HEK293T (cell line): Measurements from ENCODE around the gene UPK3A.

Source experiments
- BHLHE40 ChIP-seq: fragments of 450-650 bp; IDR thresholded peaks from 2 replicates; pipeline ENCODE4 v1.6.1; 2016; ENCODE audit warnings: mild to moderate bottlenecking, moderate library complexity, borderline replicate concordance
- CTBP1 ChIP-seq: fragments of 450-650 bp; IDR thresholded peaks from 2 replicates; pipeline ENCODE4 v1.6.1; 2016; ENCODE audit warnings: borderline replicate concordance
- FOXA1 ChIP-seq: fragments of 450-650 bp; IDR thresholded peaks from 2 replicates; pipeline ENCODE4 v1.6.1; 2016; ENCODE audit warnings: mild to moderate bottlenecking
- FOXK2 ChIP-seq: fragments of 450-650 bp; IDR thresholded peaks from 2 replicates; pipeline ENCODE4 v1.6.1; 2016; ENCODE audit warnings: mild to moderate bottlenecking
- L3MBTL2 ChIP-seq: fragments of 450-650 bp; conservative IDR thresholded peaks from 2 replicates; pipeline ENCODE4 v1.6.1; 2016; ENCODE audit warnings: mild to moderate bottlenecking
- LEF1 ChIP-seq: fragments of 450-650 bp; IDR thresholded peaks from 2 replicates; pipeline ENCODE4 v1.6.1; 2017; ENCODE audit warnings: mild to moderate bottlenecking, borderline replicate concordance
- SP1 ChIP-seq: fragments of 450-650 bp; IDR thresholded peaks from 2 replicates; pipeline ENCODE4 v1.6.1; 2017
- ZNF384 ChIP-seq: fragments of 450-650 bp; IDR thresholded peaks from 2 replicates; pipeline ENCODE4 v1.6.1; 2016
- TF ChIP-seq, protein P1 (sequence below): fragments of 450-650 bp; IDR thresholded peaks from 2 replicates; pipeline ENCODE4 v1.6.1; 2016

DNA sequence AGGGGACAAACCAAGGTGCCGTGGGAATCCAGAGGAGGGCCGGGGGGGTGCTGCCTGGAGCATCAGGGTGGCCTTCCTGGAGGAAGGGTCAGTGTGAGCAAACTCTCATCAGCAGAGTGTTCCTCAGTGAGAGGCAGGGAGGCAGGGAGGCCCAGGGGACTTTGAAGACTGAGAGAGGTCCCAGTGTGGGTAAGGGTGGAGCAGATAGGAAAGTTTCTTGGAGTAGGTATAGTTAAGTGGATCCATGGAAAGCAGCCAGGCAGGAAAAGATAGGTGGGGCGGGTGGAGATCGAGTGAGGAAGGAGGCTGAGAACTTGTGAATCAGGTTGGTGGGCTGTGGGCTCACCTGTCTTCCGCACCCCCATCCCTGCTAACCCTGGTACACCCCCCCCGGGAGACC, 9.3 kb downstream of the UPK3A start:
- no peak for TF ChIP-seq BHLHE40
- TF ChIP-seq FOXK2, result no peak
- no peak for TF ChIP-seq LEF1
- no peak for TF ChIP-seq ZNF384
- TF ChIP-seq FOXA1, result no peak
- no peak for TF ChIP-seq CTBP1
- TF ChIP-seq SP1, result no peak
- TF ChIP-seq, protein P1, sequence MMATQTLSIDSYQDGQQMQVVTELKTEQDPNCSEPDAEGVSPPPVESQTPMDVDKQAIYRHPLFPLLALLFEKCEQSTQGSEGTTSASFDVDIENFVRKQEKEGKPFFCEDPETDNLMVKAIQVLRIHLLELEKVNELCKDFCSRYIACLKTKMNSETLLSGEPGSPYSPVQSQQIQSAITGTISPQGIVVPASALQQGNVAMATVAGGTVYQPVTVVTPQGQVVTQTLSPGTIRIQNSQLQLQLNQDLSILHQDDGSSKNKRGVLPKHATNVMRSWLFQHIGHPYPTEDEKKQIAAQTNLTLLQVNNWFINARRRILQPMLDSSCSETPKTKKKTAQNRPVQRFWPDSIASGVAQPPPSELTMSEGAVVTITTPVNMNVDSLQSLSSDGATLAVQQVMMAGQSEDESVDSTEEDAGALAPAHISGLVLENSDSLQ, result no peak
- TF ChIP-seq L3MBTL2, result no peak
